ENCODE results near the gene CYP1A2.

The CYP1A2 gene

DNA sequence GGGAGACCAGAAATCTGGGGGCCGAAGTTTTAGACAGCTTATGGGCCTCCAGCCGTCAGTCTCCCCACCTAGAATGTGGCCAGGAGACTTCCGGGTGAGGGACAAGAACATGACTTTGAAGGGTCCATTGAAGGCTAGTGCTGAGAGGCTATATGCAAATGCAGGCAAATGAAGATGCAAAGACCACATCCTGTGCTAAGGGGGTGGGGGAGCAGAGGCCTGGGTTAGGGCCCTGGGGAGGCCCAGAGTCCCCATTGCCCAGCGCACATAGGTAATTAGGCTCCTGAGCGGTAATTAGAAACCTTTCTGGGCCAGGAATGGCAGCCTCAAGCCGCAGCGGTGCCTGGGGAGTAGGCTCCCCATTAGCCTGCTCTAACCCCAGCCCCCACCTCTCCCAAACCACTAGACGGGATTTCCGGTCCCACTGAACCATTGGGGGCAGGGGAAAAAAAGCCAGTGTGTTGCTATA is 40.1 kb downstream of the CYP1A2 start:
- DNase-seq (ENCODE audit: low read depth in 2 of 2), result peak in 1 of 2 donors; percentile 25

DNA sequence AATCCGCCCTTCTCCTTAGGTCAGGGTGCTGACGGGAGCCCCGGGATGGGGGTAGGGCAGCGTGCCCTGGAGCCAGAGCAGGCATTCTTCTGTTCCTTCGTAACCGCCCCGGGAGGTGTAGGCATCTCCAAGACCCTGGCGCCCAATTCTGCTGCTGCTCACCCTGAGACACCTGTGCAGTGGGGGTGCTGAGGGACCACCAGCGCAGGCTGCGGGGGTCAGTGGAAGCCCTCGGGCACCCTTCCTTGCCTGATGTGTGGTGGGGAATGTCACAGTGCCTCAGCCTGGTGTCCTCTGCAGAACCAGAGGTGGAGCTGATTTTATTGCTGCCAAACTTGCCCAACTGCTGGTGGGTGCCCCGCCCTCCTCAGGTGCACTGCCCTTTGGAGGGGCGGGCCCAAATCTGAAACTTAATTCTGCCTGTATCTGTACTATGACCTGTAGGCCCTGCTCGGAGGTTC is 40.6 kb downstream of the CYP1A2 start:
- DNase-seq (ENCODE audit: low read depth in 2 of 2), result no peak

DNA sequence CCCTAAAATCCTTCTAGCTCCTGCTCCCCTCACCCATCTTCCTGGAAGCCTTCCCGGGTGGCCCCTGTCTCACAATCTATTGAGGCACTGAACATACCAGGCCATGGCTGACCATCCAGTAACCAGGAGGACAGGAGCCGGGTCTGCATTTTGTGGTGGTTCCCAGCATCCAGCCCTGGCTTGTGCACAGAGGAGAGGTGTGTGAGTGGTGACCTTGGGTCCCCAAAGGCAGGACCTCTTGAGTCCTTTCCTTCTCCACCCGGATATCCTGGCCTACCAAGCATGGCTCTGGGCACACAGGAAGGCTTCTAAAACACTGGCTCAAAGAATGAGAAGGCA is 41.1 kb downstream of the CYP1A2 start:
- DNase-seq (ENCODE audit: low read depth in 2 of 2), result no peak

DNA sequence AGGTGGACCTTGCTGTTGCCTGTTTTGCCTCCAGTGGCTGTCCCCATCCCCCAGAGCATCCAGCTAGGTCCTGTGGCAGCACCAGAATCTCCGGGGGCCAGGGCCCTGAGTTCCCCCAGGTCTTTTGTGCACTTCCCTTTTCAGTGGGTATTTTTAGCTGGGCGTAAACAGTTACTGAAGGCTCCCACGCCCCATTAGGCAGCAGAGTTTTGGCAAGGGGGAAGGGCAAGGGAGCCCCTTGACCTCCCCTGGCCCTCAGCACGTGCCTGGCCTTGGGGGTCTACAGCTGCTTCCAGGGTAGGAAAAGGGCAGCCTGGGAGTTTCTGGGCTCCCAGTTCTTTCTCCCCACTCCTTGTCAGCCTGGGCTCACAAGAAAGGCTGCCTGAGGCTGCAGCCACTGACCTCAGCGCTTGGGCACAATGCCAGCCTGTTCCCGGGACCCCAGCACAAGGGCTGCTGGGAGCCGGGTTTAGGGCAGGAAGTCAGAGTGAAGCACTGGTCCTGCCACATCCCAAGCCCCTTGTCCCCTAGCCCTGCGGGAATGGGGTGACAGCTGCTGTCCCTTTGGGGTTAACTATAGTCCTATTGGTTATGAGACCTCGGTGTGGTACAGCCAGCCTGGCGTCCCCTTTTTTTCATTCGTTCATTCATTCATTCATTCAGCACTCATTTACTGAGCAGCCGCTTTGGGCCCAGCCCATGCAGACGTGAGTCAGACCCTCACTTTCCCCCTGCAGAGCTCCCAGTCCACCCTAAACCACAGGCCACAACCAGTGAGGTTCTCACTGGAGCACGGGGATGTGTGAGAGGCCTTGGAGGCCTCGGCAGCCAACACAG is 41.7 kb downstream of the CYP1A2 start:
- peak in 1 of 2 donors; percentile 35 for DNase-seq (ENCODE audit: low read depth in 2 of 2)

DNA sequence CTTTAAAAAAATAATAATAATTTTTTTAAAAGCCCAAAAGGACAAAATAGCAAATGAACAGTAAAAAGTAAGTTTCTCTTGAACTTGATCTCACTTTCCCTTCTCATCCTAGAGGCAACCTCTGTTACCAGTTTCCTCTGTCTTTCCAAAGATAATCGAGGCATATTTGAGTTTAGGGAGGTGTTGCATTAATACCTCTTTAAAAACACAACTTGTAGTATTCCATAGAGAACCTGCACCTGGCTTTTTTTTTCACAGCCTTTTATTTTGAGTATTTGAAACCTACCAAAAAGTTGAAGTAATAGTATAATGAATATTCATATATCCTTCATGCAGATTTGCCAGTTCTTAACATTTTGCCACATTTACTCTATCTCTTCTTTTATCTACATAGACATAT is 42.4 kb downstream of the CYP1A2 start:
- no peak for DNase-seq (ENCODE audit: low read depth in 2 of 2)

DNA sequence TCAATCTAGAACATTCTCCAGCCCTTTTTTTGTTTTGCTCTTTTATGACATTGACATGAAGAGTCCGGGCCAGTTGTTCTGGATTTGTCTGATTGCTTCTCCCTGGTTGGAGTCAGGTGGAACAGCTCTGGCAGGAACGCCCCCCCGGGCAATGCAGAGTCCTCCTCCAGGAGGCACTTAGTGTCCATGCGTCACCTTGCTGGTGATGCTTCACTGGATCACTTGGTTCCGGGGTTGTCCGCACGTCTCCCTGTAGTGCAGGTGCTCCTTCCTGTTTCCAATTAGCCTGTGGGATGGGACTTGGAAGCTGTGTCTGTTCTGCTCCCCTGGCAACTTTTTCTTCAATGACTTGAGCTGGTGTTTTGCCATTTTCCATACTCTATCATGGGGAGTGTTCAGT is 43.0 kb downstream of the CYP1A2 start:
- no peak for DNase-seq (ENCODE audit: low read depth in 2 of 2)

DNA sequence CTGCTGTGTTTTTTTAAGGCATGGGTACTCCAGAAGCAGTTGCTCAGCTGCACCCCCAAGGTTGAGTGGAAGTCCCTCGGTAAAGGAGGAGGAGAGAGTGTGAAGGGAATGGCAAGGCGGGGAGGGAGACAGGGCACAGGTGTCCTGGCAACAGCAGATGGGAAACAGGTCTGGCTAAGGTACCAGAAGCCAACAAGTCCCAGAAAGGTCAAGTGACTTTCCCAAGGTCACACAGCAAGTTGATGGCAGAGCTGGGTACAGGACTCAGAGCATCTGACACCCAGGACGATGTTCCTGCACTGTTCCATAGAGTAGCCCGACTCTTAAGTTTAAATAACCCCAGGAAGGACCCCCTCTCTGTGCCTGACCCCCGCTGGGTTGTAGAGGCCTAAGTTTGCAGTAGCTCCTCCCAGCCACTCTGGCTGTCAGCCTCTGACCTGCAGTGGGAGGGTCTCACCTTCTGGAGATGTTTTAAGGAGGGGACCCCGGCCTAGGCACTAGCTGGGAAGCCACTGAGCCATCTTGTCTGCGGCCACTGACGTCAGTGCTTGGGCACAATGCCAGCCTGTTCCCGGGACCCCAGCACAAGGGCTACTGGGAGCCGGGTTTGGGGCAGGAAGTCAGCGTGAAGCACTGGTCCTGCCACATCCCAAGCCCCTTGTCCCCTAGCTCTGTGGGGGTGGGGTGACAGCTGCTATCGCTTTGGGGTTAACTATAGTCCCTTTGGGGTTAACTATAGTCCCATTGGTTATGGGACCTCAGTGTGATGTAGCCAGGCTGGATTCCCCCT is 43.8 kb downstream of the CYP1A2 start:
- no peak for DNase-seq (ENCODE audit: low read depth in 2 of 2)

DNA sequence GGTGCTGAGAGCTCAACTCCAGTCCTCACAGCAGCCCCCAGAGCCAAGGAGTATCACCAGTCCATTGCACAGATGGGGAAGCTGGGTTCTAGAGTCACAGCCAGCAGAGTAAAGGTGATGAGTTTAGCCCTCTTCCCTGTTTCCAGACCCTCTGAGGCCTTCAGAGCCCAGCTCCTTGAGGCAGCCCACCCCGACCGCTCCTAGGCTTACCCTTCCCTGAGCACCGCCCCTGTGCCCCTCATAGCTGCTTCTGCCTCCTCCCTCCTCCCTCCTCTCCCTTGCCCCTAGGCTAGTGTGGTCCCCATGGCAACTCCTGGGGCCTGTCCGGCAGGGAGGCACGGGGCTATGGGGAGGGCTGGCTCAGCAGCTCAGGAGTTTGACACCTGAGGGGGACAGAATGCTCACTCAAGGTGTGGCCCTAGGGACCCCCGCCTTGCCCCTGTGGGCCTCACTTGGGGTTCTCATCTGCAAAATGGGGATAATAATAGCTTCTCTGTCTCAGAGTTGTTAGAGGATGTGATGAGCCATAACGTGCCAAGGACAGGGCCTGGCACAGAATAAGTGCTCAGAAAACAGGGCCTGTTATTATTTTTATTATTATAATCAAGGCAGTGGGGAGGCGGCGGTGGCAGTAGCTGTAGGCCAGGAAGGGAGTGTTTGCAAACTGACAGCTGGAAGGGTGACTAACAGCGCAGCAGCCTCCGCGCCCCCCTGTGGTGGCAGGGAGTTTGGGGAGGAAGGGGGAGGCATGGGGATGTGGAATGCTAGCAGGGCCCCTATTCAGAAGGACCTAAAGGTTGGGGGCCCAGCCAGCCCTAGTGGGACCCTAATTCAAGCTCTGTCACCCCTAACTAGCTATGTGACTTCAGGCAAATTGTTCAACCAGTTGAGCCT is 44.7 kb downstream of the CYP1A2 start:
- DNase-seq (ENCODE audit: low read depth in 2 of 2), result peak in 1 of 2 donors; percentile 55

DNA sequence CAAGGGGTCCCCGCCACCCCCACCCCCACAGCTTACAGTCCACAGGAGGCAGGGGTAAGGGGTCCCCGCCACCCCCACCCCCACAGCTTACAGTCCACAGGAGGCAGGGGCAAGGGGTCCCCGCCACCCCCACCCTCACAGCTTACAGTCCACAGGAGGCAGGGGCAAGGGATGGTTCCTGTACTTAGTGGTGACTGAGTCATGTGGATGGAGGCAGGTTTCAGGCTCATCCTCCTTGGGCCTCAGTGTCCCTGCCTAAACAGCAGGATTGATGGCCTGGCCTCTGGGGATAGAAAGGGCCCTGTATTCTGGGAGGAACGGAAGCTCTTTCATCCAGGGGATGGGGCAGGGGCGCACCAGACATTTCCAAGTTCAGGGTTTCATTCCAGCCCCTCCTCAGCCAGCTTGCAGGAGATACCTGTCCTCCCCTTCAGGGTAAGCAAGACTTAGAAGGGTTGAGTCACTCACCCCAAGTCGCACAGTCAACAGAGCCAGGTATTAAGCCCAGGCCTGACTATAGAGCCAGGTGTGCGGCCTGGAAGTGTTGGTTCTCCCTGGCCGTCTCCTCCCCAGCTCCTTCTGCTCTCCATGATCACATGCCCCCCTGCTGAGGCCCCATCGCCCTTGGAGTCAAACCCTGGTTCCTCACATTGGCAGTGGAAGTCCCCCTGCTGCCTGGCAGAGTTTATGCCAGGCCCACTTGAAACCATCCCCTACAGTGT is 45.8 kb downstream of the CYP1A2 start:
- DNase-seq (ENCODE audit: low read depth in 2 of 2), result no peak

DNA sequence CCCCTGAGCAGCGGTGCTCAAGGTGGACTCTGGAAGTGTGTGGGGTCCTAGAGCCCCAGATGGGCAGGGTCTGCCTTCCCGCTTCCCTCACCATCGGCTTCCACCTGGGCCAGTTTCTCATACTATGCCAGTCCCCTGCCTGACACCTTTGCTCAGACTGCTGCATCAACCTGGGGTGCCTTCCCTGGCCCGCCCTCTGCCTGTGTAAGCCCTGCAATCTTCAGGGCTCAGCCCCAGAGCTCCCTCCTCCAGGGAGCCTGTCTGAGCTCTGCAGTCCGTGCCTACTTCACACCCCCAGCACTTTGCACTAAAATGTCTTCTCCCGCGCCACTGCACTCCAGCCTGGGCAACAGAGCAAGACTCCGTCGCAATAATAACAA is 46.3 kb downstream of the CYP1A2 start:
- no peak for DNase-seq (ENCODE audit: low read depth in 2 of 2)

DNA sequence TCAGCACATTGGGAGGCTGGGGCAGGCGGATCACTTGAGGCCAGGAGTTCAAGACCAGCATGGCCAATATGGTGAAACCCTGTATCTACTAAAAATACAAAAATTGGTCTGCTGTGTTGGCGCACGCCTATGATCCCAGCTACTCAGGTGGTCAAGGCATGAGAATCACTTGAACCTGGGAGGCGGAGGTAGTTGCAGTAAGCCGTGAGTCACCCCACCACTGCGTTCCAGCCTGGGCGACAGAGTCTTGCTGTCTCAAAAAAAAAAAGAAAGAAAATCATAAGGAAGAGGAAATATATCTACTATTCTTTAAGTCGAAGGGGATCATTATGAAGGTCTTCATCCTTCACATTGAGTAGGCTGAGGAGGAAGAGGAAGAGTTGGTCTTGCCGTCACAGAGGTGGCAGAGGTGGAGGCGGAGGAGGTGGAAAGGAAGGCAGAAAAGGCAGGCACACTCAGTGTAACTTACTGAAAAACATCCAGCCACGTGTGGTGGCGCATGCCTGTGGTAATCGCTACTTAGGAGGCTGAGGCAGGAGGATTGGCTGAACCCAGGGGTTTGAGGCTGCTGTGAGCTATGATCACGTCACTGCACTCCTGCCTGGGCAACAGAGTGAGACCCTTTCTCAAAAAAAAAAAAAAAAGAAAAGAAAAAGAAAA is 47.5 kb downstream of the CYP1A2 start:
- peak in 1 of 2 donors; percentile 28 for DNase-seq (ENCODE audit: low read depth in 2 of 2)

DNA sequence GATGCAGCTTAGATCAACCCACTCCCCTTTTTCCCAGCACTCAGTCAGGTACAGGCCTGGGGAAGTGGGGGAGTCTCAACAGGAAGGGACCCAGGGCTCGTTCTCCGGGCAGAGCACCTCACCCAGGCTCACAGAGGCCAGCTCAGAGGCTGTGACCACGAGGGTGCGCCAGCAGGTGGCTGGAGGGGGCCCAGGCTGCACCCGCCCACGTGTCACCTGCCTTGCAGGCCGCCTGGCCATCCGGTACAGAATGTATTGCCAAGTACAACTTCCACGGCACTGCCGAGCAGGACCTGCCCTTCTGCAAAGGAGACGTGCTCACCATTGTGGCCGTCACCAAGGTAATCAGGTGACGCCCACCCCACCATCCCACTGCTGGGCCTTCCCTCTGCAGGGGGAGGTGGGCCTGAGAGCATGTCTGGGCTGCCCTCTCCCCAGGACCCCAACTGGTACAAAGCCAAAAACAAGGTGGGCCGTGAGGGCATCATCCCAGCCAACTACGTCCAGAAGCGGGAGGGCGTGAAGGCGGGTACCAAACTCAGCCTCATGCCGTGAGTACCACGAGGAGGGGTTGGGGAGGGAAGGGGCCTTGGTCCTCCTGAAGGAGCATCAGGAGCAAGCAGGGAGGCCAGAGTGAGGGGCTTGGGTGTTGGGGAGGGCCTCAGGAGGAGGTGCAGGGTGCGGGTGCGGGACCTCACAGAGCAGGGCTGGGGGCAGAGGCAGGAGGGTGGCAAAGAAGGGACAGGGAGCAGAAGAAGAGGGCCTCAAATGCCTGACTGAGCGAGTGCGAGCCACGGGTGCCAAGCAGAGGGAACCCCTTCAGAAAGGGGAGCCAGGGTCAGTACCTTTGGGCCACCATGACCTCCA is 50.0 kb downstream of the CYP1A2 start:
- no peak for DNase-seq (ENCODE audit: low read depth in 2 of 2)

DNA sequence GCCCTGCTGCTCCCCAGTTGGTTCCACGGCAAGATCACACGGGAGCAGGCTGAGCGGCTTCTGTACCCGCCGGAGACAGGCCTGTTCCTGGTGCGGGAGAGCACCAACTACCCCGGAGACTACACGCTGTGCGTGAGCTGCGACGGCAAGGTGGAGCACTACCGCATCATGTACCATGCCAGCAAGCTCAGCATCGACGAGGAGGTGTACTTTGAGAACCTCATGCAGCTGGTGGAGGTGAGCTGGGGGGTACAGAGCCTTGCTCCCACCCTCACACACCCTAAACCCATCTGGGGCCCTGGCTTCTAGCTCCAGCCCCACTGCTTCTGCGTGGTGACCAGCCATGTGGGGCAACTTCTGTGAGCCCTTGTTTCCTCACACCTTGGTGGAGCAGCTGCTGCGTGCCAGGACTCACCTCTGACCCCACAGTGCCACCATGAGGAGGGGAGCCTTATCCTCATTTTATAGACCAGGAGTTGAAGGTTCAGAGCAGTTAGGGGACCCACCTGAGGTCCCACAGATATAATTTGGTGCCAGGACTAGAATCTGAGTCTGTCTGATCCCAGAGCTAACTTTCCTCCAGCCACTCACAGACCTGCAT is 50.7 kb downstream of the CYP1A2 start:
- no peak for DNase-seq (ENCODE audit: low read depth in 2 of 2)

DNA sequence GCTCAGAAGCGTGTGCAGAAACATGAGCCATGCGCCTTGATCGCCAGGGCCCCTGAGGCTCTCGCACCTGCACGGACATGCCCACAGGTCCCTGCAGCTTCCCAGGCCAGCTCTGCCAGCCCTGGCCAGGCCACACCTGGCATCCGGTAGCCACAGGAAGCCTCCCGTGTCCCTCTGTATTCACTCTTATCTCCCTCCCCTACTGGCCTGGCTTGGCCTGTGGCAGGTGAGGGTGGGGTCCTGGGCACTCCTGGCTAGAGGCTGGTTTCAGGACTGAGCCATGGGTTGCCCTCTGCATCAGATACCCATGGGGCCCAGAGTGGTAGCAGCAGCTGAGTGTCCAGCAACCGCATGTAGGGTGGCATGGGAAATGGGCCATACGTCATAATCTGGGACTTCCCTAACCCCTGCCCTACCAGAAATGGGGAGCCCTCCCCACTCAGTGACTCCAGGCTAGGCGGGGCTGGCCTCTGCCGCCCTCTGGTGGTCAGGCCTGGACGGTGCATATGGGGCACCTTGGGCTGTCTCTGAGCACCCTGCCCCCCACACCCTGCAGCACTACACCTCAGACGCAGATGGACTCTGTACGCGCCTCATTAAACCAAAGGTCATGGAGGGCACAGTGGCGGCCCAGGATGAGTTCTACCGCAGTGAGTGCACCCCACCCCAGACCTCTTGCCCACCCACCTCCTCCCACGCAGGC is 51.4 kb downstream of the CYP1A2 start:
- DNase-seq (ENCODE audit: low read depth in 2 of 2), result peak; percentile 79 to 80

DNA sequence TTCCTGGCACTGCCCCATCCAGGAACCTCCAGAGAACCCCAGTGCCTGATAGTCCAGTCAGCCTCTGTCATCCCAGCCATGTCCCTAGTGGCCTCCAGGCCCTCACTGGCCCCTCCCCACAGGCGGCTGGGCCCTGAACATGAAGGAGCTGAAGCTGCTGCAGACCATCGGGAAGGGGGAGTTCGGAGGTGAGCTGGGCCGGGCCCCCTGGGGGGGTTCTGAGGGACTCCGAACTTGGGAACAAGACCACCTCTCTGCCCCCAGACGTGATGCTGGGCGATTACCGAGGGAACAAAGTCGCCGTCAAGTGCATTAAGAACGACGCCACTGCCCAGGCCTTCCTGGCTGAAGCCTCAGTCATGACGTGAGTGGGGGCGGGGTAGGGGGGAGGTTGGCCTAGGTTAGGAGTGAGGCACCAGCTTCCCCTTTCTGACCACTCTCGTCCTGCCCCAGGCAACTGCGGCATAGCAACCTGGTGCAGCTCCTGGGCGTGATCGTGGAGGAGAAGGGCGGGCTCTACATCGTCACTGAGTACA is 52.0 kb downstream of the CYP1A2 start:
- no peak for DNase-seq (ENCODE audit: low read depth in 2 of 2)

DNA sequence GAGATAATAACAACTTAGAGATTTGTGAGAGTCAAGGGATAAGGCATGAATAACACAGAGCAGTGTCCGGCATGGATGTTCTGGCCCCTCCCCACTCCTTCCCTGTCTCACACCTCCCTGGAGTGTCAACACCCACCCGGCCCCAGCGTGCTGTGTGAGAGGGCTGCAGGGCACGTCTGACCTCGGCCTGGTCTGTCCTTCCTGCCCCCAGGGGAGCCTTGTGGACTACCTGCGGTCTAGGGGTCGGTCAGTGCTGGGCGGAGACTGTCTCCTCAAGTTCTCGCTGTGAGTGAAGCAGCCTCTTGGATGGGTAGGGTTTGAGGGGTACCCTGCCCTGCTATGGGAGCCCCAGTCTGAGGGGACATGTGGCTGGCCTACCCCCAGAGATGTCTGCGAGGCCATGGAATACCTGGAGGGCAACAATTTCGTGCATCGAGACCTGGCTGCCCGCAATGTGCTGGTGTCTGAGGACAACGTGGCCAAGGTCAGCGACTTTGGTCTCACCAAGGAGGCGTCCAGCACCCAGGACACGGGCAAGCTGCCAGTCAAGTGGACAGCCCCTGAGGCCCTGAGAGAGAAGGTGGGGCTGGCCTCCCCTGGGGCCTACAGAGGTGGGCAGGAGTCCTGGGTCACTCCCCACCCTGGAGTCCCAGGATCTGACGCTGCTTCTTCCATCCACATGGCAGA is 52.8 kb downstream of the CYP1A2 start:
- no peak for DNase-seq (ENCODE audit: low read depth in 2 of 2)

DNA sequence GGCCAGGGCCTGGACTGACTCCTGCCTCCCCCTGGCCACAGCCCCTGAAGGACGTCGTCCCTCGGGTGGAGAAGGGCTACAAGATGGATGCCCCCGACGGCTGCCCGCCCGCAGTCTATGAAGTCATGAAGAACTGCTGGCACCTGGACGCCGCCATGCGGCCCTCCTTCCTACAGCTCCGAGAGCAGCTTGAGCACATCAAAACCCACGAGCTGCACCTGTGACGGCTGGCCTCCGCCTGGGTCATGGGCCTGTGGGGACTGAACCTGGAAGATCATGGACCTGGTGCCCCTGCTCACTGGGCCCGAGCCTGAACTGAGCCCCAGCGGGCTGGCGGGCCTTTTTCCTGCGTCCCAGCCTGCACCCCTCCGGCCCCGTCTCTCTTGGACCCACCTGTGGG is 53.6 kb downstream of the CYP1A2 start:
- no peak for DNase-seq (ENCODE audit: low read depth in 2 of 2)

Data from stimulated activated CD8-positive, alpha-beta memory T cell treated with anti-CD3 and anti-CD28 coated beads, Interleukin-2, amount 100 ng/mL, for 48 hours (primary cell).